SK-N-SH treated with all-trans-retinoic acid at 6 μM for 48 hours (cell line): ENCODE results near the gene TLDC2.

ENCODE experiments used
- ARNTL ChIP-seq: fragments of 450-650 bp; formaldehyde crosslinking; IDR thresholded peaks from 2 replicates; pipeline ENCODE4 v1.5.0; 2020; ENCODE audit warnings: low read depth, mild to moderate bottlenecking, moderate library complexity, borderline replicate concordance
- BACH2 ChIP-seq: fragments of 250-450 bp; sonication (Bioruptor Pico); IDR thresholded peaks from 2 replicates; pipeline ENCODE4 v1.9.0; 2021; ENCODE audit warnings: mild to moderate bottlenecking, borderline replicate concordance
- ESRRG ChIP-seq: fragments of 250-450 bp; sonication (Bioruptor Pico); IDR thresholded peaks from 2 replicates; pipeline ENCODE4 v1.6.1; 2021; ENCODE audit warnings: mild to moderate bottlenecking
- PPARA ChIP-seq: fragments of 250-450 bp; sonication (Bioruptor Pico); IDR thresholded peaks from 2 replicates; pipeline ENCODE4 v1.5.0; 2020; ENCODE audit warnings: mild to moderate bottlenecking, borderline replicate concordance
- RARB ChIP-seq: fragments of 250-450 bp; sonication (Bioruptor Pico); IDR thresholded peaks from 2 replicates; pipeline ENCODE4 v1.8.0; 2021; ENCODE audit warnings: mild to moderate bottlenecking, moderate library complexity
- TOX ChIP-seq: fragments of 250-450 bp; sonication (Bioruptor Pico); IDR thresholded peaks from 2 replicates; pipeline ENCODE4 v1.8.0; 2021; ENCODE audit warnings: mild to moderate bottlenecking, moderate library complexity, borderline replicate concordance
- ZC3H10 ChIP-seq: fragments of 250-450 bp; sonication (Bioruptor Pico); IDR thresholded peaks from 2 replicates; pipeline ENCODE4 v1.5.1; 2021; ENCODE audit warnings: mild to moderate bottlenecking, moderate library complexity
- ZFP3 ChIP-seq: fragments of 250-450 bp; sonication (Bioruptor Pico); IDR thresholded peaks from 2 replicates; pipeline ENCODE4 v1.5.0; 2020; ENCODE audit warnings: mild to moderate bottlenecking, moderate library complexity
- ZFP30 ChIP-seq: fragments of 450-650 bp; formaldehyde crosslinking; IDR thresholded peaks from 2 replicates; pipeline ENCODE4 v1.5.0; 2022; ENCODE audit warnings: mild to moderate bottlenecking, moderate library complexity
- ZNF8 ChIP-seq: fragments of 450-650 bp; formaldehyde crosslinking; IDR thresholded peaks from 2 replicates; pipeline ENCODE4 v1.5.0; 2020; ENCODE audit warnings: mild to moderate bottlenecking, moderate library complexity
- TF ChIP-seq, protein P1 (sequence below): fragments of 250-450 bp; sonication (Bioruptor Pico); IDR thresholded peaks from 2 replicates; pipeline ENCODE4 v1.5.1; 2020; ENCODE audit warnings: low read depth, mild to moderate bottlenecking, moderate library complexity
- TF ChIP-seq, protein P2 (sequence below): fragments of 250-450 bp; sonication (Bioruptor Pico); IDR thresholded peaks from 2 replicates; pipeline ENCODE4 v1.5.1; 2021; ENCODE audit warnings: mild to moderate bottlenecking, moderate library complexity
- TF ChIP-seq, protein P3 (sequence below): fragments of 250-450 bp; sonication (Bioruptor Pico); IDR thresholded peaks from 2 replicates; pipeline ENCODE4 v1.8.0; 2020; ENCODE audit warnings: mild to moderate bottlenecking, moderate library complexity, borderline replicate concordance
- TF ChIP-seq, protein P4 (sequence below): fragments of 250-450 bp; sonication (Bioruptor Pico); IDR thresholded peaks from 2 replicates; pipeline ENCODE4 v1.8.0; 2021; ENCODE audit warnings: low read depth, mild to moderate bottlenecking, moderate library complexity, borderline replicate concordance

DNA sequence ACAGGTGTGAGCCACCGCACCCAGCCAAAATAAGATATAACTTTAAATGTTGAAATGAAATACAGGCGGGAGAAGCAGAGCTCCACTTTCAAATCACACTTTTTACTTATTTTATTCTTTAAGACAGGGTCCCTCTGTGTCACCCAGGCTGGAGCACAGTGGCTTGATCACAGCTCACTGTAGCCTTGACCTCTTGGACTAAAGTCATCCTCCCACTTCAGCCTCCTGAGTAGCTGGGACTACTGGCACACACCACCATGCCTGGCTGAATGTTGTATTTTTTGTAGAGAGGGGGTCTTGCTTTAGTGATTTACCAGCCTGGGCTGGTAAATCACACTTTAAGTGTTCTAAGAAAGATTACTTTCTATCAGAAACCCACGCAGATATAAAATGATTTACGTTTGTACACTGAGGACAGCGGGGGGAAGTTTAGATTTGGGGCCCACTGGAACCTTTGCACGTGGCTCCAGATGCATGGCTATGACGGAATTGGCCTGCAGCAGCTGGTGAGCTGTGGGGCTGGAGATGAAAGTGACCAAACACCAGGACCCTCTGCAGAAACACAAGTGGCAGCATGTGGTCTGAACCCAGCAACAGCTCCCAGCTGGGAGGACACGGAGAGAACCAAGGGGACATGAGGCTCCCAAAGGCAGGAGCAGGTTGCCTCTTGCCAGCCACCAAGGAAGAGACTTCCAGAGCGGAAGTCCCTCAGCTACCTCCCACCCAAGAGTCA lies 26.4 kb upstream of the TLDC2 start:
- TF ChIP-seq ZC3H10 (CRISPR knock-in tag) (no peak), TOX (CRISPR knock-in tag) (no peak), BACH2 (CRISPR knock-in tag) (no peak), RARB (CRISPR knock-in tag) (no peak), ZNF8 (CRISPR knock-in tag) (no peak), ESRRG (CRISPR knock-in tag) (no peak), ARNTL (CRISPR knock-in tag) (no peak), PPARA (no peak), ZFP3 (no peak), ZFP30 (CRISPR knock-in tag) (no peak)
- TF ChIP-seq, protein P1, sequence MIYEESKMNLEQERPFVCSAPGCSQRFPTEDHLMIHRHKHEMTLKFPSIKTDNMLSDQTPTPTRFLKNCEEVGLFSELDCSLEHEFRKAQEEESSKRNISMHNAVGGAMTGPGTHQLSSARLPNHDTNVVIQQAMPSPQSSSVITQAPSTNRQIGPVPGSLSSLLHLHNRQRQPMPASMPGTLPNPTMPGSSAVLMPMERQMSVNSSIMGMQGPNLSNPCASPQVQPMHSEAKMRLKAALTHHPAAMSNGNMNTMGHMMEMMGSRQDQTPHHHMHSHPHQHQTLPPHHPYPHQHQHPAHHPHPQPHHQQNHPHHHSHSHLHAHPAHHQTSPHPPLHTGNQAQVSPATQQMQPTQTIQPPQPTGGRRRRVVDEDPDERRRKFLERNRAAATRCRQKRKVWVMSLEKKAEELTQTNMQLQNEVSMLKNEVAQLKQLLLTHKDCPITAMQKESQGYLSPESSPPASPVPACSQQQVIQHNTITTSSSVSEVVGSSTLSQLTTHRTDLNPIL (CRISPR knock-in tag): no peak
- TF ChIP-seq, protein P2, sequence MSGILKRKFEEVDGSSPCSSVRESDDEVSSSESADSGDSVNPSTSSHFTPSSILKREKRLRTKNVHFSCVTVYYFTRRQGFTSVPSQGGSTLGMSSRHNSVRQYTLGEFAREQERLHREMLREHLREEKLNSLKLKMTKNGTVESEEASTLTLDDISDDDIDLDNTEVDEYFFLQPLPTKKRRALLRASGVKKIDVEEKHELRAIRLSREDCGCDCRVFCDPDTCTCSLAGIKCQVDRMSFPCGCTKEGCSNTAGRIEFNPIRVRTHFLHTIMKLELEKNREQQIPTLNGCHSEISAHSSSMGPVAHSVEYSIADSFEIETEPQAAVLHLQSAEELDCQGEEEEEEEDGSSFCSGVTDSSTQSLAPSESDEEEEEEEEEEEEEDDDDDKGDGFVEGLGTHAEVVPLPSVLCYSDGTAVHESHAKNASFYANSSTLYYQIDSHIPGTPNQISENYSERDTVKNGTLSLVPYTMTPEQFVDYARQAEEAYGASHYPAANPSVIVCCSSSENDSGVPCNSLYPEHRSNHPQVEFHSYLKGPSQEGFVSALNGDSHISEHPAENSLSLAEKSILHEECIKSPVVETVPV (CRISPR knock-in tag): no peak
- TF ChIP-seq, protein P3, sequence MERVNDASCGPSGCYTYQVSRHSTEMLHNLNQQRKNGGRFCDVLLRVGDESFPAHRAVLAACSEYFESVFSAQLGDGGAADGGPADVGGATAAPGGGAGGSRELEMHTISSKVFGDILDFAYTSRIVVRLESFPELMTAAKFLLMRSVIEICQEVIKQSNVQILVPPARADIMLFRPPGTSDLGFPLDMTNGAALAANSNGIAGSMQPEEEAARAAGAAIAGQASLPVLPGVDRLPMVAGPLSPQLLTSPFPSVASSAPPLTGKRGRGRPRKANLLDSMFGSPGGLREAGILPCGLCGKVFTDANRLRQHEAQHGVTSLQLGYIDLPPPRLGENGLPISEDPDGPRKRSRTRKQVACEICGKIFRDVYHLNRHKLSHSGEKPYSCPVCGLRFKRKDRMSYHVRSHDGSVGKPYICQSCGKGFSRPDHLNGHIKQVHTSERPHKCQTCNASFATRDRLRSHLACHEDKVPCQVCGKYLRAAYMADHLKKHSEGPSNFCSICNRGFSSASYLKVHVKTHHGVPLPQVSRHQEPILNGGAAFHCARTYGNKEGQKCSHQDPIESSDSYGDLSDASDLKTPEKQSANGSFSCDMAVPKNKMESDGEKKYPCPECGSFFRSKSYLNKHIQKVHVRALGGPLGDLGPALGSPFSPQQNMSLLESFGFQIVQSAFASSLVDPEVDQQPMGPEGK: no peak
- TF ChIP-seq, protein P4, sequence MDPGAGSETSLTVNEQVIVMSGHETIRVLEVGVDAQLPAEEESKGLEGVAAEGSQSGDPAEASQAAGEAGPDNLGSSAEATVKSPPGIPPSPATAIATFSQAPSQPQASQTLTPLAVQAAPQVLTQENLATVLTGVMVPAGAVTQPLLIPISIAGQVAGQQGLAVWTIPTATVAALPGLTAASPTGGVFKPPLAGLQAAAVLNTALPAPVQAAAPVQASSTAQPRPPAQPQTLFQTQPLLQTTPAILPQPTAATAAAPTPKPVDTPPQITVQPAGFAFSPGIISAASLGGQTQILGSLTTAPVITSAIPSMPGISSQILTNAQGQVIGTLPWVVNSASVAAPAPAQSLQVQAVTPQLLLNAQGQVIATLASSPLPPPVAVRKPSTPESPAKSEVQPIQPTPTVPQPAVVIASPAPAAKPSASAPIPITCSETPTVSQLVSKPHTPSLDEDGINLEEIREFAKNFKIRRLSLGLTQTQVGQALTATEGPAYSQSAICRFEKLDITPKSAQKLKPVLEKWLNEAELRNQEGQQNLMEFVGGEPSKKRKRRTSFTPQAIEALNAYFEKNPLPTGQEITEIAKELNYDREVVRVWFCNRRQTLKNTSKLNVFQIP (CRISPR knock-in tag): no peak
